HepG2 (cell line): ENCODE measurements around the gene CXXC5. TPM values are rescaled to one million over a fixed set of nuclear protein-coding genes. Genes with fewer than 3 reads are reported as not detected.

ENCODE experiments used
- ARID2 ChIP-seq: sonication (generic); formaldehyde crosslinking; IDR thresholded peaks from 2 replicates; pipeline ENCODE4 v1.8.1; 2022; ENCODE audit warnings: mild to moderate bottlenecking, missing genetic modification reagents, borderline replicate concordance
- HDAC6 ChIP-seq: fragments of 200-600 bp; sonication (generic); IDR thresholded peaks from 2 replicates; pipeline ENCODE4 v1.7.0; 2017; ENCODE audit warnings: mild to moderate bottlenecking, antibody characterized with exemption, low read length, low read depth
- MLLT10 ChIP-seq: sonication (generic); formaldehyde crosslinking; IDR thresholded peaks from 2 replicates; pipeline ENCODE4 v1.4.0; 2020; ENCODE audit warnings: missing genetic modification reagents
- MXI1 ChIP-seq: IDR thresholded peaks from 3 replicates; pipeline ENCODE4 v1.6.1; 2012; ENCODE audit warnings: low read depth, low read length, inconsistent platforms, borderline replicate concordance
- RAD51 ChIP-seq: fragments of 450-650 bp; IDR thresholded peaks from 2 replicates; pipeline ENCODE4 v1.6.1; 2016; ENCODE audit warnings: borderline replicate concordance
- ZNF224 ChIP-seq: sonication (generic); formaldehyde crosslinking; IDR thresholded peaks from 2 replicates; pipeline ENCODE4 v1.5.0; 2020; ENCODE audit warnings: mild to moderate bottlenecking, missing genetic modification reagents
- ZNF577 ChIP-seq: sonication (generic); formaldehyde crosslinking; IDR thresholded peaks from 2 replicates; pipeline ENCODE4 v1.4.0; 2020; ENCODE audit warnings: mild to moderate bottlenecking, low read depth, missing genetic modification reagents, borderline replicate concordance
- polyA plus RNA-seq, 8 experiments: library from polyadenylated mRNA; depleted of rRNA in 3 of 8; stranded (reverse) in 7 of 8; unstranded in 1 of 8; fragments of >200 nt; fragmentation: Illumina TruSeq in 4 of 8; extraction: Trizol in 4 of 8; gene quantifications; 2 replicates each; pipeline versions ENCODE4 v1.2.1 to v1.2.3, GENCODE V29; 2011 to 2016; ENCODE audit warnings: low read depth in 4 of 8, missing spikeins in 1 of 8, mixed read lengths in 1 of 8; ENCODE audit not compliant: insufficient read depth in 1 of 8
- total RNA-seq, 5 experiments: library from RNA; depleted of rRNA; stranded (reverse); fragments of >200 nt; fragmentation: Illumina TruSeq; extraction: Trizol; gene quantifications; 2 replicates each; pipeline ENCODE4 v1.2.3, GENCODE V29; 2016; ENCODE audit warnings: low read depth in 1 of 5
- TF ChIP-seq, protein P1 (sequence below): sonication (generic); formaldehyde crosslinking; IDR thresholded peaks from 2 replicates; pipeline ENCODE4 v1.4.0; 2020; ENCODE audit warnings: missing genetic modification reagents, borderline replicate concordance
- TF ChIP-seq, protein P2 (sequence below): sonication (generic); formaldehyde crosslinking; IDR thresholded peaks from 2 replicates; pipeline ENCODE4 v1.4.0; 2020; ENCODE audit warnings: mild to moderate bottlenecking, missing genetic modification reagents
- TF ChIP-seq, protein P3 (sequence below): sonication (generic); formaldehyde crosslinking; IDR thresholded peaks from 2 replicates; pipeline ENCODE4 v1.5.0; 2020; ENCODE audit warnings: missing genetic modification reagents
- TF ChIP-seq, protein P4 (sequence below), 2 experiments: sonication (generic) in 1 of 2; formaldehyde crosslinking in 1 of 2; IDR thresholded peaks; 2 replicates each; pipeline versions ENCODE4 v1.4.0 to v1.6.1; 2018 to 2020; ENCODE audit warnings: missing genetic modification reagents in 2 of 2, borderline replicate concordance in 1 of 2, low read depth in 1 of 2, mild to moderate bottlenecking in 1 of 2, missing biosample characterization in 1 of 2
- TF ChIP-seq, protein P5 (sequence below): sonication (generic); formaldehyde crosslinking; IDR thresholded peaks from 2 replicates; pipeline ENCODE4 v1.5.1; 2020; ENCODE audit warnings: missing genetic modification reagents, mild to moderate bottlenecking, borderline replicate concordance
- TF ChIP-seq, protein P6 (sequence below): IDR thresholded peaks from 2 replicates; pipeline ENCODE4 v1.6.1; 2016; ENCODE audit warnings: missing biosample characterization, missing genetic modification reagents, low read depth

CXXC5 gene
- total and polyA plus RNA-seq, 2 of the 13 experiments (the other 11 are each of a cell fraction or from before 2014, with no cell fraction given) = 32.3 to 33.0 TPM

DNA sequence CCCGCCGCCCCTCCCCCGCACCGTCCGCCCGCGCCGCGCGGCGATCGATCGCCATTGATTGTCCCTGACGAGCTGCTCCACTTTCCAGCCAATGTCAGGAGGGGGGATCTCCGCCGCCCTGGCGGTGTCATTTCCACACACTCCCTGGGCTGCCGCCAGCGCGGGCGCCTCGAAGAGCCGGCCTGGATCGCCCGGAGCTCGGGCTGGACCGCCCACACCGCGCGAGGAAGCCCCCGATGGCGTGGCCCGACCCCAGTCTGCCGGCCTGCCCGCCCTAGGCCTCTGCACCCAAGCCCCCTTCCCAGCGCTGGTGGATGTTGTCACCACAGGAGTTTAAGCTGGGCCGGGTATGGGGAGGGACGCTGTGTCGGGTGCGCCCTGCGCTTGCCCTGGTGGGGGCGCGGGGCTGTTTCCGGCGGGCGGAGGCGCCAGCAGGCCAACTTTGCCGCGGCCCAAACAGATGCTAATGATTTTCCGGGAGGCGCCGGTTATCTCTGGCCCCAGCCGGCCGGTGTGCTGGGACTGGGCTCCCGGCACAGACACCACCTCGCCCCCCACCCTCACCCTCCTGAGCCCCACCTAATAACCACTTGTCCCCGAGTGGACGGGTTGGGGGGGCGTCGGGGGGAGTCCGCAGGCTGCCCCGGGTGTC is 10.6 kb upstream of the CXXC5 start (continued):
- TF ChIP-seq, protein P1, sequence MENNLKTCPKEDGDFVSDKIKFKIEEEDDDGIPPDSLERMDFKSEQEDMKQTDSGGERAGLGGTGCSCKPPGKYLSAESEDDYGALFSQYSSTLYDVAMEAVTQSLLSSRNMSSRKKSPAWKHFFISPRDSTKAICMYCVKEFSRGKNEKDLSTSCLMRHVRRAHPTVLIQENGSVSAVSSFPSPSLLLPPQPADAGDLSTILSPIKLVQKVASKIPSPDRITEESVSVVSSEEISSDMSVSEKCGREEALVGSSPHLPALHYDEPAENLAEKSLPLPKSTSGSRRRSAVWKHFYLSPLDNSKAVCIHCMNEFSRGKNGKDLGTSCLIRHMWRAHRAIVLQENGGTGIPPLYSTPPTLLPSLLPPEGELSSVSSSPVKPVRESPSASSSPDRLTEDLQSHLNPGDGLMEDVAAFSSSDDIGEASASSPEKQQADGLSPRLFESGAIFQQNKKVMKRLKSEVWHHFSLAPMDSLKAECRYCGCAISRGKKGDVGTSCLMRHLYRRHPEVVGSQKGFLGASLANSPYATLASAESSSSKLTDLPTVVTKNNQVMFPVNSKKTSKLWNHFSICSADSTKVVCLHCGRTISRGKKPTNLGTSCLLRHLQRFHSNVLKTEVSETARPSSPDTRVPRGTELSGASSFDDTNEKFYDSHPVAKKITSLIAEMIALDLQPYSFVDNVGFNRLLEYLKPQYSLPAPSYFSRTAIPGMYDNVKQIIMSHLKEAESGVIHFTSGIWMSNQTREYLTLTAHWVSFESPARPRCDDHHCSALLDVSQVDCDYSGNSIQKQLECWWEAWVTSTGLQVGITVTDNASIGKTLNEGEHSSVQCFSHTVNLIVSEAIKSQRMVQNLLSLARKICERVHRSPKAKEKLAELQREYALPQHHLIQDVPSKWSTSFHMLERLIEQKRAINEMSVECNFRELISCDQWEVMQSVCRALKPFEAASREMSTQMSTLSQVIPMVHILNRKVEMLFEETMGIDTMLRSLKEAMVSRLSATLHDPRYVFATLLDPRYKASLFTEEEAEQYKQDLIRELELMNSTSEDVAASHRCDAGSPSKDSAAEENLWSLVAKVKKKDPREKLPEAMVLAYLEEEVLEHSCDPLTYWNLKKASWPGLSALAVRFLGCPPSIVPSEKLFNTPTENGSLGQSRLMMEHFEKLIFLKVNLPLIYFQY (CRISPR knock-in tag) = peak; percentile 74; the same call in 1 of the 2 replicates
- TF ChIP-seq, protein P2, sequence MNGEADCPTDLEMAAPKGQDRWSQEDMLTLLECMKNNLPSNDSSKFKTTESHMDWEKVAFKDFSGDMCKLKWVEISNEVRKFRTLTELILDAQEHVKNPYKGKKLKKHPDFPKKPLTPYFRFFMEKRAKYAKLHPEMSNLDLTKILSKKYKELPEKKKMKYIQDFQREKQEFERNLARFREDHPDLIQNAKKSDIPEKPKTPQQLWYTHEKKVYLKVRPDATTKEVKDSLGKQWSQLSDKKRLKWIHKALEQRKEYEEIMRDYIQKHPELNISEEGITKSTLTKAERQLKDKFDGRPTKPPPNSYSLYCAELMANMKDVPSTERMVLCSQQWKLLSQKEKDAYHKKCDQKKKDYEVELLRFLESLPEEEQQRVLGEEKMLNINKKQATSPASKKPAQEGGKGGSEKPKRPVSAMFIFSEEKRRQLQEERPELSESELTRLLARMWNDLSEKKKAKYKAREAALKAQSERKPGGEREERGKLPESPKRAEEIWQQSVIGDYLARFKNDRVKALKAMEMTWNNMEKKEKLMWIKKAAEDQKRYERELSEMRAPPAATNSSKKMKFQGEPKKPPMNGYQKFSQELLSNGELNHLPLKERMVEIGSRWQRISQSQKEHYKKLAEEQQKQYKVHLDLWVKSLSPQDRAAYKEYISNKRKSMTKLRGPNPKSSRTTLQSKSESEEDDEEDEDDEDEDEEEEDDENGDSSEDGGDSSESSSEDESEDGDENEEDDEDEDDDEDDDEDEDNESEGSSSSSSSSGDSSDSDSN (CRISPR knock-in tag) = peak; percentile 89
- TF ChIP-seq MLLT10 (CRISPR knock-in tag) (no peak), ZNF224 (CRISPR knock-in tag) (no peak), ARID2 (peak; percentile 81; the same call in 1 of the 2 replicates), RAD51 (no peak), ZNF577 (CRISPR knock-in tag) (no peak), MXI1 (peak; percentile 83; the same call in 1 of the 3 replicates), HDAC6 (no peak)
- TF ChIP-seq, protein P3, sequence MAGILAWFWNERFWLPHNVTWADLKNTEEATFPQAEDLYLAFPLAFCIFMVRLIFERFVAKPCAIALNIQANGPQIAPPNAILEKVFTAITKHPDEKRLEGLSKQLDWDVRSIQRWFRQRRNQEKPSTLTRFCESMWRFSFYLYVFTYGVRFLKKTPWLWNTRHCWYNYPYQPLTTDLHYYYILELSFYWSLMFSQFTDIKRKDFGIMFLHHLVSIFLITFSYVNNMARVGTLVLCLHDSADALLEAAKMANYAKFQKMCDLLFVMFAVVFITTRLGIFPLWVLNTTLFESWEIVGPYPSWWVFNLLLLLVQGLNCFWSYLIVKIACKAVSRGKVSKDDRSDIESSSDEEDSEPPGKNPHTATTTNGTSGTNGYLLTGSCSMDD = no peak
- TF ChIP-seq, protein P4, sequence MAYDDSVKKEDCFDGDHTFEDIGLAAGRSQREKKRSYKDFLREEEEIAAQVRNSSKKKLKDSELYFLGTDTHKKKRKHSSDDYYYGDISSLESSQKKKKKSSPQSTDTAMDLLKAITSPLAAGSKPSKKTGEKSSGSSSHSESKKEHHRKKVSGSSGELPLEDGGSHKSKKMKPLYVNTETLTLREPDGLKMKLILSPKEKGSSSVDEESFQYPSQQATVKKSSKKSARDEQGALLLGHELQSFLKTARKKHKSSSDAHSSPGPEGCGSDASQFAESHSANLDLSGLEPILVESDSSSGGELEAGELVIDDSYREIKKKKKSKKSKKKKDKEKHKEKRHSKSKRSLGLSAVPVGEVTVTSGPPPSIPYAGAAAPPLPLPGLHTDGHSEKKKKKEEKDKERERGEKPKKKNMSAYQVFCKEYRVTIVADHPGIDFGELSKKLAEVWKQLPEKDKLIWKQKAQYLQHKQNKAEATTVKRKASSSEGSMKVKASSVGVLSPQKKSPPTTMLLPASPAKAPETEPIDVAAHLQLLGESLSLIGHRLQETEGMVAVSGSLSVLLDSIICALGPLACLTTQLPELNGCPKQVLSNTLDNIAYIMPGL (CRISPR knock-in tag; IDR thresholded peaks at IDR 0.05; ENCODE audit: borderline replicate concordance in 1 of 2, low read depth in 1 of 2) = peak; percentile 69 to 89; a peak in 3 of 4 replicates
- TF ChIP-seq, protein P5, sequence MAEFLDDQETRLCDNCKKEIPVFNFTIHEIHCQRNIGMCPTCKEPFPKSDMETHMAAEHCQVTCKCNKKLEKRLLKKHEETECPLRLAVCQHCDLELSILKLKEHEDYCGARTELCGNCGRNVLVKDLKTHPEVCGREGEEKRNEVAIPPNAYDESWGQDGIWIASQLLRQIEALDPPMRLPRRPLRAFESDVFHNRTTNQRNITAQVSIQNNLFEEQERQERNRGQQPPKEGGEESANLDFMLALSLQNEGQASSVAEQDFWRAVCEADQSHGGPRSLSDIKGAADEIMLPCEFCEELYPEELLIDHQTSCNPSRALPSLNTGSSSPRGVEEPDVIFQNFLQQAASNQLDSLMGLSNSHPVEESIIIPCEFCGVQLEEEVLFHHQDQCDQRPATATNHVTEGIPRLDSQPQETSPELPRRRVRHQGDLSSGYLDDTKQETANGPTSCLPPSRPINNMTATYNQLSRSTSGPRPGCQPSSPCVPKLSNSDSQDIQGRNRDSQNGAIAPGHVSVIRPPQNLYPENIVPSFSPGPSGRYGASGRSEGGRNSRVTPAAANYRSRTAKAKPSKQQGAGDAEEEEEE (CRISPR knock-in tag) = no peak; the same call in 1 of the 2 replicates
- TF ChIP-seq, protein P6, sequence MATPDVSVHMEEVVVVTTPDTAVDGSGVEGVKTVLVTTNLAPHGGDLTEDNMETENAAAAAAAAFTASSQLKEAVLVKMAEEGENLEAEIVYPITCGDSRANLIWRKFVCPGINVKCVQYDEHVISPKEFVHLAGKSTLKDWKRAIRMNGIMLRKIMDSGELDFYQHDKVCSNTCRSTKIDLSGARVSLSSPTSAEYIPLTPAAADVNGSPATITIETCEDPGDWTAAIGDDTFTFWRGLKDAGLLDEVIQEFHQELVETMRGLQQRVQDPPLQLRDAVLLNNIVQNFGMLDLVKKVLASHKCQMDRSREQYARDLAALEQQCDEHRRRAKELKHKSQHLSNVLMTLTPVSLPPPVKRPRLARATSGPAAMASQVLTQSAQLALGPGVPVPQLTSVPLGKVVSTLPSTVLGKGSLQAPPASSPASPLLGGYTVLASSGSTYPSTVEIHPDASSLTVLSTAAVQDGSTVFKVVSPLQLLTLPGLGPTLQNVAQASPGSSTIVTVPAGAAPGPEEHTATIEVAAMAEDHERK (CRISPR knock-in tag) = 0 out of 2 replicates have a peak, but pooled peaks have one; percentile 22
